Right lobe of liver (tissue), 6 donors: ENCODE data around the gene TMEM53. TPM values are rescaled to one million over a fixed set of nuclear protein-coding genes. Genes with fewer than 3 reads are reported as not detected.

Source experiments
- ATAC-seq, 4 donors: fragments of 200-7000 bp; cut with Tn5 transposase; one replicate each; pipeline ENCODE4 v1.9.1; 2020; ENCODE audit warnings: mild to moderate bottlenecking in 4 of 4, moderate library complexity in 4 of 4
- DNase-seq, 3 donors: peaks; one replicate each; pipeline ENCODE4 v3.0.0-alpha.2; 2020
- H3K27ac ChIP-seq, 3 donors: fragments of 200-600 bp; one replicate each; pipeline ENCODE4 v1.8.0; 2022
- H3K27me3 ChIP-seq, 2 donors: fragments of 200-600 bp; one replicate each; pipeline ENCODE4 v1.8.0; 2022
- H3K36me3 ChIP-seq, 4 donors: fragments of 200-600 bp; sonication (generic) in 1 of 4; one replicate each; pipeline versions ENCODE4 v1.5.1 to v1.8.0; 2017 to 2022; ENCODE audit warnings: control low read depth in 1 of 4
- H3K4me1 ChIP-seq, 4 donors: fragments of 200-600 bp; sonication (generic) in 1 of 4; one replicate each; pipeline versions ENCODE4 v1.5.1 to v1.8.0; 2017 to 2022; ENCODE audit warnings: control low read depth in 1 of 4
- H3K4me3 ChIP-seq, 3 donors: fragments of 200-600 bp; one replicate each; pipeline ENCODE4 v1.8.0; 2022
- H3K9me3 ChIP-seq, 4 donors: fragments of 200-600 bp; sonication (generic) in 1 of 4; one replicate each; pipeline versions ENCODE4 v1.5.1 to v1.8.0; 2017 to 2022; ENCODE audit warnings: control low read depth in 1 of 4
- CTCF ChIP-seq, 4 donors: fragments of 200-600 bp in 3 of 4; fragments of 450-650 bp in 1 of 4; IDR thresholded peaks; one replicate each; pipeline versions ENCODE4 v1.5.1 to v1.8.0; 2016 to 2022; ENCODE audit warnings: antibody characterized with exemption in 4 of 4, mild to moderate bottlenecking in 2 of 4
- POLR2A ChIP-seq: fragments of 450-650 bp; IDR thresholded peaks from one replicate; pipeline ENCODE4 v1.6.1; 2017; ENCODE audit warnings: antibody characterized with exemption, mild to moderate bottlenecking
- WGBS: methylation state at CpG from one replicate; pipeline ENCODE4 v1.1.6; 2018; ENCODE audit warnings: low coverage, low lambda C conversion rate; ENCODE audit not compliant: insufficient coverage; ENCODE audit errors: missing lambda C conversion rate; 5-methylcytosine and 5-hydroxymethylcytosine counted together
- intact Hi-C, 2 donors: fragments of 100-400 bp; cut with DNase I; formaldehyde crosslinking; loops; one replicate each; pipeline versions ENCODE4 v1.11.2 to v1.14.1; 2022
- total RNA-seq, 6 experiments: library from RNA; depleted of rRNA in 2 of 6; stranded (reverse); fragments of >200 nt in 2 of 6; fragmentation: NEBNext Ultra II Directional in 3 of 6; extraction: Animal tissue kit (Norgen Biotek cat#: 25700) in 3 of 6; gene quantifications; one replicate each; pipeline versions ENCODE4 v1.1.0 to v1.2.4, GENCODE V29; 2016 to 2023
- donor health status: DM: no; HTN: yes; CAD: no.
- donor health status: DM: no; HTN: no; CAD: no.
- donor health status: DM: no; HTN: no; CAD: no.
- donor health status: DM: no; HTN: yes; CAD: no.
- donor health status: DM: no; HTN: yes; CAD: no.

The TMEM53 gene
- total RNA-seq, 6 experiments from 2014 or later, result 15.8 to 31.0 (median 24.5) TPM

- peaks cover 0 to 31% (median 14%) of the 10 kb centered on the region in 4 donors for H3K4me1 ChIP-seq
- no peaks in the 10 kb centered on the region for H3K27me3 ChIP-seq
- 100% methylated on average over 2 of the region's 2 CpGs for WGBS
- DNase-seq, result no peak
- ATAC-seq, result no peak
- intact Hi-C loops, result no loop called here
- H3K27ac ChIP-seq, result no peak overlapping the region
- no peaks in the 10 kb centered on the region for H3K9me3 ChIP-seq
- H3K4me3 ChIP-seq, result no peak overlapping the region
- TF ChIP-seq CTCF (IDR thresholded peaks at IDR 0.05) (no peak), POLR2A (no peak)
- peaks cover 0 to 63% (median 3%) of the 10 kb centered on the region in 4 donors for H3K36me3 ChIP-seq
These were observed 32.0 kb downstream of the TMEM53 start for GRCh38 chr1:44642255-44642654.

DNA sequence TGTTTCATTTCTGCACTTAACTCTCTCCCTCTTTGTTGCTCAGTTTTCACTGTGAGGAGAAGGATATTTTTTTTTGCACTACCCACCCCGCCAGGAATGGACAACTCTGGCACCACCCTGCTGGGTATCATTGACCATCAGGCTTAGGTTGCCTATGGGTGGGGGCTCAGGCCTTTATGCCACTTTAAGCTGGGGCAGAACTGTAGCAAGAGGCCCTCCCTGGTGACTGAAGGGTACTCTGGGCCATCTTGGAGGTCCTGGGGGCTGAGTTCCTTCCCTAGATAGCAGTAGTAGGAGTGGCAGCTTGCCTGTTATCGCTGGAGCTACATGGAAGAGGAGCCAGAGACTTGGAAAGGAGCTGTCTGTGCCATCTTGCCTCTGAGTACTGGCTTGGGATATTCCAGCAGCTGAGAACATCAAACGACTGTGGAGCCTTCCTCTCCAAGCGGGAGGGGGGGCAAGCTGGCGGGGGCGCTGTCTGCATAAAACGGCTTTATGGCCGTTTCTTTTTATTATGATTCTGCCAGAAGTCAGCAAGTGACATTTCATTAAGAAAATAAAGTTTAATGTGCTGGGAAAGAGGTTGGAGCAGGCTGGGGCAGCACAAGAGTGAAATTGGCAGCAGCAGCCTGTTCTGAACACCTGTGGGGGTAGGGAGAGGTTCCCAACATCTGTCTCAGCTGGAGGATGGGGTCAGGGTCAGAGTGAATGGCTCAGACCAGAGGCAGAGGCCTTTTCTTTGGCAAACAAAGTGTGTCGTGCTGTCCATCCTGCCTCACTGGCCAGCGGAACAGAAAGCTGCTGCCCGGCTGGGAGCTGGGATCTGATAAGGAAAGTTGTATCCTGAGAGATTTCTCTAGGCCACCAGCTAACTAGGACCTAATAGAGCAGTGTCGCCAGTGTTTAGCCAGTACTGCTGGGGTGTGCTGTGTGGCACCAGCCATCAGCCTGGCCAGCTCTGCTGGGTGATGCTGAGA is 32.9 kb downstream of the TMEM53 start:
- Histone ChIP-seq H3K4me3 (no peak overlapping the region), H3K27me3 (no peaks in the 10 kb centered on the region), H3K36me3 (peaks cover 0 to 71% (median 5%) of the 10 kb centered on the region in 4 donors), H3K27ac (no peak overlapping the region), H3K9me3 (no peaks in the 10 kb centered on the region), H3K4me1 (peaks cover 0 to 31% (median 14%) of the 10 kb centered on the region in 4 donors)
- 70% methylated on average over 12 of the region's 12 CpGs for WGBS
- intact Hi-C loops, result no loop called here
- ATAC-seq (peak in 2 of 4 donors; percentile 5 to 15), DNase-seq (no peak)
- no peak for TF ChIP-seq POLR2A
- no peak for TF ChIP-seq CTCF (IDR thresholded peaks at IDR 0.05)

DNA sequence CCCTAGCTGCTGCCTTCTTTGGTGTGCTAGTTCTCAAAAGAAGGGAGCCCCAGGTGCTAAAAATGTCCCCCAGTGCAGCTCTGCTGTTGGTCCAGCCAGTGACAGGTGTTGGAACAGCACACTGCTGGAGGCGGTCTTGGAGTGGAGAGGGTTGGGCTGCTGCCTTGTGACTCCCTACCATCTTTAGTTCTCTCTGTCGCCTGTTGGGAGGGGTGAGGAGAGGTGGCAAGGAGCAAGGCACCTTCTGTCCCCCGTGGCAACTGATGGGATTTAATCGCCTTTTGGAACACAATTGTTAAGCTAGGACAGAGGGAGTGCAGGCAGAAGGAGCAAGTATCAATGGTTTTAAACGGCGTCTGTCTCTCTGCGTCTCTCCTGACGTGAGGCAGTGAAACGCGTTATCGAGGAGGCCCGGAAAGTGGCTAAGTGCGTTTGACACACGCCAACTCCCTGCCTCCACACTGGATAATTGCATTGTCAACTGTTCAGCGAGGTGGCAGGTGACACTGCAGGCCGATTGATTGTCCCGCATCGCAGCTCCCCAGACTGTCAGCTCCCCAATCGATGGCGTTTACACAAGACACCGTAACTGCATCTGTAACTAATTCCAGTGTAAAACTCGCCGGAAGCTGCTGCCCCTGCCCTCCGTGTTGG is 34.0 kb downstream of the TMEM53 start:
- Histone ChIP-seq H3K9me3 (no peaks in the 10 kb centered on the region), H3K27ac (no peak overlapping the region), H3K4me1 (peaks cover 0 to 22% (median 11%) of the 10 kb centered on the region in 4 donors), H3K36me3 (peaks cover 0 to 79% (median 10%) of the 10 kb centered on the region in 4 donors), H3K27me3 (no peaks in the 10 kb centered on the region), H3K4me3 (no peak overlapping the region)
- DNase-seq (no peak), ATAC-seq (no peak)
- TF ChIP-seq CTCF (IDR thresholded peaks at IDR 0.05) (no peak), POLR2A (no peak)
- intact Hi-C loops, result no loop called here
- WGBS, result 80% methylated on average over 6 of the region's 24 CpGs

DNA sequence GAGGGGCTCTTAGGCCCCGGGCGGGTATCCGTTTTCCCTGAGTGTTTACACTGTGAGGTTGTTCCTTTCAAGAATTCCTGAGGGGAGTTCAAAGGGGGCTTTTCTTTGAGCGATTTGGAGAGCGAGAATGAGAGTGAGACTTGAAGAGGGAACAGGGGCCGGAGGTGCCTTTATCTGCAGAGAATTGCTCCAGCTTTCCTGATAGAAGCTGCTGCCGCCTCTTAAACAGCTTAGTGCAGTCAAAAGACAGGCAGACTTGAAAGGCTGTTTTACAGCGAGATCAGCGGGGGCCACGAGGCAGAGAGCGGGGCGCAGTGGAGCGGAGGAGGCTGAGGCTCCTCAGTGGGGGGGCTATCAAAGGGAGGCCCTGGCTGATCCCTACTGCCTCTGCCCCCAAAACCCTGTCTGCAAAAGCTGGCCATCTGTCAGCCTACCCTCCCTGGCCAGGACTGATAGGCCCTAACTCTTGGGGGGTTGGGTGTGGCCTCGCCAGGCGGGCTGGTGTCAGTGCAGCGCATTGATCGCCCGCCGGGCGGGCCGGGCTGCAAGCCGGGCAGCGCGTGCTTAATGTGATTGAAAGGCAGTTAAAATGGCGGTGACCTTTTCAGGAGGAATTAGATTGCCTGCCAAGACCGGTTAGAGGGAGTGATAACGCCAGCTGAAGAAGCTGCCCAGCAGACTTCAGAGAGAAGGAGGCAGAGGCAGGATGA is 36.4 kb downstream of the TMEM53 start:
- intact Hi-C loops, result no loop called here
- H3K4me1 ChIP-seq, result peaks cover 0 to 11% (median 3%) of the 10 kb centered on the region in 4 donors

More for the DNA sequence above, 36.4 kb downstream of the TMEM53 start:
- H3K9me3 ChIP-seq, result no peaks in the 10 kb centered on the region
- H3K4me3 ChIP-seq, result no peak overlapping the region
- DNase-seq (no peak), ATAC-seq (no peak)
- peaks cover 0 to 64% (median 10%) of the 10 kb centered on the region in 4 donors for H3K36me3 ChIP-seq
- H3K27ac ChIP-seq, result no peak overlapping the region
- 94% methylated on average over 25 of the region's 27 CpGs for WGBS
- no peaks in the 10 kb centered on the region for H3K27me3 ChIP-seq
- TF ChIP-seq POLR2A (no peak), CTCF (IDR thresholded peaks at IDR 0.05) (no peak)
